ENCODE data around the gene SPAG16.

Gene SPAG16

GRCh38 chr2:214247531-214247930, 963.3 kb downstream of the SPAG16 start:
- no peak for DNase-seq (ENCODE audit: low read depth, low spot score)

DNA sequence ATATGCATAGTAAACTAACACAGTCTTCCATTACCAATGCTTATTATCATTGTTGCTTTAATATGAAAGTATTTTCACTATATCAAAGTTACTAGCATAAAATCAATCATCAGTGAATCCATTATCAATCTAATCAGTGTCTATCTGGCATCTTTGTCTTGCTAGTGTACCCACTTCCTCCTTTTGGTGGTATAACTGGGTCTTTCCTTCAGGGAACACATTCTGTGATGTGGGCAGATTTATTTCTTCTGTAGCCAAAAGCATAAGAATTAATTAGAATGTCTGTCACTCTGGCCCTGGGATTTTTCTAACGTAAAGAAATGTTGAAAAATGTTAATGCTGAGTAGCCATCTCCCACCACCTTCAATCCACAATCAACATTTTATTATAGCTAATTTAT, 970.8 kb downstream of the SPAG16 start:
- no peak for DNase-seq (ENCODE audit: low read depth, low spot score)

- DNase-seq (ENCODE audit: low read depth, low spot score) = no peak
These were observed 977.4 kb downstream of the SPAG16 start for GRCh38 chr2:214261683-214262082.

DNA sequence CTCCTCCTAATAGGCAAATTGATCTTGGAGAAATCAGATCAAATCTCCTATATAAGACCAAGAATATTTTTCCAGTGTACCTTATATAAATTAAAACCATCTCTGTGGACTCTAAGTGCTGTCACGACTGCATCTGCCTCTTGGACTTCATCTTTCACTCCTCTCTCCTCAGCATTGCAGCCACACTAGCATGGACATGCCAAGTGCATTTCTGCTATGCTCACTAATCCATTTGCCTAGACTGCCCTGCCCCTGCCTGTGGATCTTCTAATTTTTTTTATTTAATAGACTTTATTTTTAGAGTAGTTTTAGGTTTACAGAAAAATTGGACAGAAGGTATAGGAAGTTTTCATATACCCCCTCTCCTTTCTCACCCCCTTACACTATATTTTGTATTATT, 979.9 kb downstream of the SPAG16 start:
- DNase-seq (ENCODE audit: low read depth, low spot score) = no peak

GRCh38 chr2:214265991-214266489, 981.8 kb downstream of the SPAG16 start:
- no peak for DNase-seq (ENCODE audit: low read depth, low spot score)

DNA sequence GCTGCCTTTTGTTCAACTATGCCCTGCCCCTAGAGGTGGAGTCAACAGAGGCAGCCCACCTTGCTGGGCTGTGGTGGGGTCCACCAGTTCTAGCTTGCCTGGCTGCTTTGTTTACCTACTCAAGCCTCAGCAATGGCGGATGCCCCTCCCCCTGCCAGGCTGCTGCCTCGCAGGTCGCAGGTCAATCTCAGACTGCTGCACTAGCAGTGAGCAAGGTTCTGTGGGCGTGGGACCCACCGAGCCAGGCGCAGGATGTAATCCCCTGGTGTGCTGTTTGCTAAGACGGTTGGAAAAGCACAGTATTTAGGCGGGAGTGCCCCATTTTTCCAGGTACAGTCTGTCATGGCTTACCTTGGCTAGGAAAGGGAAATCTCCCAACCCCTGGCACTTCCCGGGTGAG, 993.6 kb downstream of the SPAG16 start:
- DNase-seq (ENCODE audit: low read depth, low spot score) = peak; percentile 1

DNA sequence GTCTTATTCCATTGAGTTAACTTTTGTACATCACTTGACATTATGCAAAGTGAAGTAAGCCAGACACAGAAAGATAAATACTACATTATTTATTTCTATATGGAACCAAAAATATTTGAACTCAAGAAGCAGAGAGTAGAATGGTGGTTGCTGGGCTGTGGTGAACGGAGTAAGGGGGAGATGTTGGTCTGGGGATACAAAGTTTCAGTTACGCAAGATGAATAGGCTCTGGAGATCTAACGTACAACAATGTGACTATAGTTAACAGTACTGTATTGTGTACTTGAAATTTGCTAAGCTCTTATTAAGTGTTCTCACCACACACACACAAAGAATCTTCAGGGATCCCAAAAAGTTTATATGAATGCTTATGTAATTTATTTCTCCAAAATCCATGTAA, 1001.7 kb downstream of the SPAG16 start:
- DNase-seq (ENCODE audit: low read depth, low spot score) = no peak

GRCh38 chr2:214293593-214293992, 1009.3 kb downstream of the SPAG16 start:
- DNase-seq (ENCODE audit: low read depth, low spot score) = peak; percentile 73

DNA sequence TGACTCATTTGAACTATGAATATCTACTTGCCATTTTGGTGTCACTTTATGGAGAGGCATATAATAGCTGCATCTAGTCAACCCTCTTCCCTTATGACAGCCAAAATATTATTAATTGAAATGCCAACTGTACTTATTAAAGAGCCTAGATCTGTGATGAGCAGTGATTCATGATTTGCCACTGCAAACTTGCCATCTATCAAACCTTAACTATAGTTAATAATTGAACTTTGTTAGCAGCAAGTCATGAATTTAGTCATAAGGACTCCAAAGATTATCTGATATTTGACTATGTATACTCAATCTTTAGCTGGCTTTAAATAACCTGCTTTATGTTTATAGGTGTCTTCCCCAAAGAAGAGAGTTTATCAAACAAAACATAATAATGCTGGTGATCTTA, 1010.2 kb downstream of the SPAG16 start:
- no peak for DNase-seq (ENCODE audit: low read depth, low spot score)

- no peak for DNase-seq (ENCODE audit: low read depth, low spot score)
These were observed 1013.2 kb downstream of the SPAG16 start for GRCh38 chr2:214297423-214297822.

DNA sequence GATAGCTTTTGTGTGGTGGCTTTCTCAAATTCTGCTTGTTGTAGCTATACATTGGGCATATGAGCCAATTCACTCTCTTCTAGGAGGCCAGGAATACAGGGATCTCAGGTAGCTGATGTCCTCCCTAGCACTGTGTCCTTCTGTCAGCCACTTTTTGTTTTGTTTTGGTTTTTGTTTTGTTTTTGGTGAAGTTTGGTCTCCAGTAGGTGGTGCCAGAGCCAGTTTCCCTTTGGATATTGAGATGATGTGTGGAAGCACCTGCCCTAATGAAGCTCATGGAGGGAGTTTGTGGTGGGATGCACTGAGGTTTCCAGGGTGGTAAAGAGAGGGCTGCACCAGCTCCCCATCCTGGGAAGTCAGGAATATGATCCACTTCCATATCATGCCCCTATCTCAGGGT, 1026.1 kb downstream of the SPAG16 start:
- DNase-seq (ENCODE audit: low read depth, low spot score) = peak; percentile 15

DNA sequence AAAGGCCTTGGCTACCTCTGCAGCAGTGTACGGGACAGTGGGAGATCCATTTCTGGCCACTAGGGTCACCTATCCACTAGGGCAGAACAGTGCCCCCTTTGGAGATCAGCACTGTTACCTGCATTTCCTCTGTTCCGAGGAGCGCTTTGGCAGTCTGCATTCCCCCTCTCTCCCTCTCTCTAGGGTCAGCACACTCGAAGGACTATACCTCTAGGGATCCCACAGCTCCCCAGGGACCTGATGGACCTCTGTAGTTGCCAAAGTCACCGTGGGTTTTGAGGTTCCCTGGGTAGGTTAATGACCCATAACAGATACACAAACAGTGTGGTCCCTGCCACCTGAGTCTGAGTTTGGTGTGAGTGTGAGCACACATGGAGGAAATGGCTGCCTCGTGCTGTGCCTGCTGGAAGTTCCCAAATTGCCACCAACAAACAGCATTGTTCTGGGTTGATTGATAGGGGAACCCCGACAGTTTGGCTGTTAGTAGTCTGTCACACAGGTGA, 1026.8 kb downstream of the SPAG16 start:
- DNase-seq (ENCODE audit: low read depth, low spot score) = peak; percentile 47

DNA sequence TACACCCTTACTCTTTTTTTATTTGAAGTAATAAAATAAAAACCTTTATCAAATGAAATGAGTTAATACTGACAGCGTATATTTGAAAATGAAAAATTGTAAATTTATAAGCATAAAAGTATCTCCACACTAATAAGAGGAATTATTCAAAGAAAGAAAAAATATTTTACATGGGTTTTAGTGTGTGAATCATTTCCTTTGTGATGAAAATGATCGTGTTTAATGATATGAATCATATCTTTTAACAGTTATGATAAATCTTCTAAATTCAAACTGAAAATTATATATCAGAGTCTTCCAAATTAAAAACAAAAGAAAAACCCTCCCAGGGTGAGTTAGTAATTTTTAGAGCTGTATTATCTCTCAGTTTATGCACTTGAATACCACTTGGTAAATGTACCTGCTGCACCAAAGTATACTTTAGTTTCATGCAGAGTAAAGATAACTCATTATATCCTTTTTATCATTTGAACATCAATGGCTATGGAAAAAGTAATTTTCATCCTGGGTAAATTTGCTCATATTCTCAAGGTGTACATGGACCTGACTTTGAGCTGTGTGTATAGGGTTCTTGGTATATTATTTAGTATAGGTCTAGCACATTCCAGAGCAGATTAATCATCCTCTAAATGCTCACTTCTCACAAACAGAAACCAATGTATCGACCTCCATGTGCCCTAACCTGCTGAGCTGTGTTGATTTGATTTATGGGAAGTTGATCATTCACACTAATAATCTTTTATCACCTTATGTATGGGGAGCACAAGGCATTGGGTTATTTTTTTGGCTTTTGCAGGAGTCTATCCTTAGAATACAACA, 1027.9 kb downstream of the SPAG16 start:
- DNase-seq (ENCODE audit: low read depth, low spot score) = no peak

- no peak for DNase-seq (ENCODE audit: low read depth, low spot score)
These were observed 1031.1 kb downstream of the SPAG16 start for GRCh38 chr2:214315324-214315723.

- no peak for DNase-seq (ENCODE audit: low read depth, low spot score)
These were observed 1035.9 kb downstream of the SPAG16 start for GRCh38 chr2:214320211-214320610.

DNA sequence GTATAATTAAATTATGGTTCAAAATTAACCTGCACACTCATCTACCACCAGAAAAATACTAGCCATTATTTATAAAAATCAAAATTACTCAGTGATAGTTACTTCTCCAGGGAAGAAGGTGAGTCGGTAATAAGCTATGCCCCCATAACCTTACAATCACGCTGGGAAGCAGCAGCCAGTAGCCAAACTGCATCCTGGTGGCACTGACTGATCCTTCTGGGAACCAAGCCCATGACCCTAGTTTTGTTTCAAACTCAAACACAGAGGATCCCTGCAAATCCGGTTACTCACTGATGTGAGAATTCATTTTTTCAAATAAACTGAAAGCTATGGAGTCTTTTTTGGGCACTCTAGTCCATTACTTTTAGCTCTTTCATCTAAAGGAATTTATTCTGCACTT, 1038.4 kb downstream of the SPAG16 start:
- no peak for DNase-seq (ENCODE audit: low read depth, low spot score)

DNA sequence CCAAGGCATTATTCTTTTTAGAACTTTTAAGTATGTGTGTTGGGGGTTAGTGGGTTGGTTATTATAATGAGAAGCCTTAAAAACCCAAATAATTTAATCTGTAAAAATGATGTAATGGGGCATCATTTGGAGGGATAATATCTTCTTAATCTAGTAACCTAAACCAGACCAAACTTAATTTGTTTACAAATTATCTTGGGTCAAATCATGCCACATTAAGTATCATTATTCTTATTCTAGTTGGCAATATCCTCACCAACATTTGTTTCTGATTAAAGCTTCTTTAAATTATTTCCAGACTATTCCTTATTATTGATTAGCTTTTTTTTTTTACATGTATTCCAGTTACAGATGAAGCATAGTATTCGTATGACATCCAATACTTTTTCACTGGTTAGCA, 1041.1 kb downstream of the SPAG16 start:
- DNase-seq (ENCODE audit: low read depth, low spot score) = no peak

DNA sequence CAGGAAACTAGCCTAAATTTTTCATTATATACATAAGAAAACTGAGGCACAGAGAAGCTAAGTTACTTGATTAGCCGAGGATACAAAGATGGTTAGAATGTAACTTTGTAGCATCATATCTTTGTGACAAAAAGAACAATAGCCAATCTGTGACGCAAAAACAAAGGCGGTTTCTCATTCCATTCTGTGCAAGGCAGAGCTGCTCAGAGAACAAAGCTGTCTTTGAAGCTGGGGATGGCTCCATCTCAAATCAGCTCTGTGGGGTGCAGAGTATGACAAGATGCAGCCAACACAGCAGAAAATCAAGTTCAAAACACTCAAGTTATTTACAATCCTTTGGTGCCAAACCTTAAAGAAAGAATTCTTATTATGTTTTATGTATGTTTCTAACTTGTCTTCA, 1044.7 kb downstream of the SPAG16 start:
- no peak for DNase-seq (ENCODE audit: low read depth, low spot score)

DNA sequence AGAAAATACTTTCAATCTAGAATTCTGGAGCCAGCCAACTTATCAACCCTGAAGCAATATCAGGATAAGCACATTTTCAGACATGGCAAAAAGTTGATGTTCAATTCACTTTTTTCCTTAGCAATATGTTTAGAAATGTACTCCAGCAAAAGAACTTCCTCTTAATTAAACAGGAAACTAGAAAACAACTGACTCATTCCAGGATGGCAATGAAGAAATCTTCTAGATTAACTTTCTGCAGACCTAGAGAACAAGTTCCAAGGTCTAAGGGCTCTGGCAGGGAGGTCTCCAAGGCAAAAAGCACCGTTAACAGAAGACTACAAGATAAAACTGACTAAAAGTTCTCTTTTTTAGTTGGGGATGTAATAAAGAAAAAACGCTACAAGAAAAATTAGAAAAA, 1057.4 kb downstream of the SPAG16 start:
- DNase-seq (ENCODE audit: low read depth, low spot score) = no peak

DNA sequence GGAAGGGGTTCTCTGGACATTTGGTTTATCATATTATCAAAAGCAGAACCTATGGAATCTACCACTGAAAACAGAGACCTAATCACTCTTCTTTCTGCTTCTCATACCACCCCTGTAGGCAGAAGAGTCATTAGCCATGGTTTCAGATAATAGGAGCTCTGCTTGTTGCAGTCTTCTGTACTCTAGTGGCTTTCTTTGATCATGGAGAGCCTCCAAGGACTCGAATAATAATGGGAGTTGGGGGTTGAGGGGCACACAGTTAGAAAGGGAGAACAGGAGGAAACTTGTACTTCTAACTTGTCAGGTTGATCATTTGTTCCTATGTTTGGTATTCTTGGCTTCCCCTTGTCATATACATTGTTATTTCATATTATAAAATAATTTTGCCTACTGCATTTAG, 1074.2 kb downstream of the SPAG16 start:
- DNase-seq (ENCODE audit: low read depth, low spot score) = no peak

- no peak for DNase-seq (ENCODE audit: low read depth, low spot score)
These were observed 1076.9 kb downstream of the SPAG16 start for GRCh38 chr2:214361116-214361515.

GRCh38 chr2:214365549-214365948, 1081.3 kb downstream of the SPAG16 start:
- DNase-seq (ENCODE audit: low read depth, low spot score) = no peak

DNA sequence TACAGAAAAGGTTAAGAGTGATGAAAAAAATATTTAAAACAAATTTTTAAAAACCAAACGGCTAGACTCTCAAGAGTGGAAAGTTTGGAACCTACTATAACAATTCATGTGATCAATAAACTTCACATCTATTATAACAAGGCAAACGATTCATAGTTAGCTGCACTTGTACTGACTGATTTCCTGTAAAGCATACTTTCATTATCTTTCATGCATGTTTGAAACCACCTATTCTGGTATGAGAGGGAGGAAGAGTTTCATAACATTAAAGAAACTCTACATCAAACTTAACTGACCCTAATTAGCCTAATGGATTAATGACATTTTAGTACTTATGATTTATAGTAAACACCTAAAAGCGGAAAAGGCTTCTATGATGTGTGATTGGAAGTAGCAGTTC, 1082.9 kb downstream of the SPAG16 start:
- no peak for DNase-seq (ENCODE audit: low read depth, low spot score)

Data from ELF-1 (cell line).